H9 (cell line): ENCODE measurements around the gene ACTN1. TPM values are rescaled to one million over a fixed set of nuclear protein-coding genes. Genes with fewer than 3 reads are reported as not detected.
A peak's percentile ranks its signal among the peaks of the same experiment; 100 is the strongest.

Source experiments
- DNase-seq: peaks from one replicate; pipeline ENCODE4 v3.0.0-alpha.2; 2017
- H2AFZ ChIP-seq: one replicate; pipeline ENCODE4 v1.6.1; 2013; ENCODE audit warnings: mild to moderate bottlenecking, low read length, control low read depth, moderate library complexity
- H2AK5ac ChIP-seq: 2 replicates; pipeline ENCODE4 v1.6.1; 2013; ENCODE audit warnings: low read length, control low read depth, mixed read lengths; ENCODE audit not compliant: insufficient read length
- H2BK120ac ChIP-seq: one replicate; pipeline ENCODE4 v1.6.1; 2013; ENCODE audit warnings: low read depth, mild to moderate bottlenecking, low read length, control low read depth, inconsistent platforms; ENCODE audit not compliant: poor library complexity, severe bottlenecking
- H2BK12ac ChIP-seq: 2 replicates; pipeline ENCODE4 v1.6.1; 2013; ENCODE audit warnings: low read length, control low read depth, mixed read lengths, low read depth; ENCODE audit not compliant: insufficient read length
- H2BK15ac ChIP-seq: 2 replicates; pipeline ENCODE4 v1.6.1; 2013; ENCODE audit warnings: low read depth, low read length, control low read depth
- H2BK20ac ChIP-seq: one replicate; pipeline ENCODE4 v1.6.1; 2013; ENCODE audit warnings: low read depth, mild to moderate bottlenecking, low read length, control low read depth, inconsistent platforms; ENCODE audit not compliant: poor library complexity, severe bottlenecking
- H2BK5ac ChIP-seq: 2 replicates; pipeline ENCODE4 v1.6.1; 2013; ENCODE audit warnings: low read length, control low read depth, mixed read lengths; ENCODE audit not compliant: insufficient read length
- H3K14ac ChIP-seq: 2 replicates; pipeline ENCODE4 v1.6.1; 2013; ENCODE audit warnings: low read length, control low read depth; ENCODE audit not compliant: insufficient read depth
- H3K18ac ChIP-seq: 2 replicates; pipeline ENCODE4 v1.6.1; 2013; ENCODE audit warnings: low read depth, mild to moderate bottlenecking, mixed read lengths, low read length, control low read depth; ENCODE audit not compliant: insufficient read length
- H3K23ac ChIP-seq: 2 replicates; pipeline ENCODE4 v1.6.1; 2013; ENCODE audit warnings: low read length, control low read depth, mixed read lengths, low read depth; ENCODE audit not compliant: insufficient read length
- H3K23me2 ChIP-seq: 2 replicates; pipeline ENCODE4 v1.6.1; 2013; ENCODE audit warnings: low read depth, mild to moderate bottlenecking, mixed read lengths, low read length, control low read depth; ENCODE audit not compliant: insufficient read length, poor library complexity, severe bottlenecking
- H3K27ac ChIP-seq: 2 replicates; pipeline ENCODE4 v1.5.1; 2013; ENCODE audit warnings: low read length, control low read depth, mixed read lengths, low read depth; ENCODE audit not compliant: insufficient read length
- H3K27me3 ChIP-seq: 2 replicates; pipeline ENCODE4 v1.6.1; 2013; ENCODE audit warnings: low read length, control low read depth, inconsistent platforms; ENCODE audit not compliant: insufficient read depth
- H3K4ac ChIP-seq: 2 replicates; pipeline ENCODE4 v1.6.1; 2013; ENCODE audit warnings: low read depth, mild to moderate bottlenecking, control low read depth, inconsistent platforms, low read length, moderate library complexity
- H3K4me1 ChIP-seq: 2 replicates; pipeline ENCODE4 v1.6.1; 2013; ENCODE audit warnings: low read length, control low read depth, inconsistent platforms; ENCODE audit not compliant: insufficient read depth
- H3K4me2 ChIP-seq: 2 replicates; pipeline ENCODE4 v1.6.1; 2013; ENCODE audit warnings: low read length, control low read depth, mixed read lengths; ENCODE audit not compliant: insufficient read length, insufficient read depth
- H3K56ac ChIP-seq: 2 replicates; pipeline ENCODE4 v1.6.1; 2013; ENCODE audit warnings: low read depth, mild to moderate bottlenecking, mixed read lengths, low read length, control low read depth; ENCODE audit not compliant: insufficient read length
- H3K79me1 ChIP-seq: 2 replicates; pipeline ENCODE4 v1.6.1; 2013; ENCODE audit warnings: low read depth, mild to moderate bottlenecking, moderate library complexity, low read length, control low read depth, inconsistent platforms; ENCODE audit not compliant: insufficient read depth, poor library complexity, severe bottlenecking
- H3K79me2 ChIP-seq: 2 replicates; pipeline ENCODE4 v1.6.1; 2013; ENCODE audit warnings: low read length, control low read depth, inconsistent platforms; ENCODE audit not compliant: insufficient read depth
- H3K9ac ChIP-seq: 2 replicates; pipeline ENCODE4 v1.6.1; 2013; ENCODE audit warnings: low read length, control low read depth, mixed read lengths; ENCODE audit not compliant: insufficient read length; ENCODE audit errors: extremely low read depth
- H3K9me3 ChIP-seq: one replicate; pipeline ENCODE4 v1.6.1; 2013; ENCODE audit warnings: low read depth, low read length, inconsistent platforms; ENCODE audit not compliant: control insufficient read depth
- H3T11ph ChIP-seq: one replicate; pipeline ENCODE4 v1.6.1; 2013; ENCODE audit warnings: mild to moderate bottlenecking, low read length, control low read depth, inconsistent platforms
- H4K20me1 ChIP-seq: one replicate; pipeline ENCODE4 v1.6.1; 2013; ENCODE audit not compliant: control insufficient read depth, insufficient read length, insufficient read depth
- H4K5ac ChIP-seq: 2 replicates; pipeline ENCODE4 v1.6.1; 2013; ENCODE audit warnings: low read depth, mild to moderate bottlenecking, mixed read lengths, low read length, control low read depth; ENCODE audit not compliant: insufficient read length
- H4K8ac ChIP-seq: replicated peaks from 2 replicates; pipeline ENCODE4 v1.6.1; 2013; ENCODE audit warnings: low read length, control low read depth, mixed read lengths, low read depth; ENCODE audit not compliant: insufficient read length
- H4K91ac ChIP-seq: 2 replicates; pipeline ENCODE4 v1.6.1; 2013; ENCODE audit warnings: low read depth, mild to moderate bottlenecking, moderate library complexity, mixed read lengths, low read length, control low read depth; ENCODE audit not compliant: insufficient read length
- H3K27ac Mint-ChIP-seq, 3 experiments: 2 replicates in 2 of 3; 3 replicates in 1 of 3; pipeline ENCODE4 v1.8.0; 2020 to 2021; ENCODE audit warnings: mixed read lengths in 3 of 3, mild to moderate bottlenecking in 1 of 3, moderate library complexity in 1 of 3
- H3K27me3 Mint-ChIP-seq: 2 replicates; pipeline ENCODE4 v1.8.0; 2021; ENCODE audit warnings: low read depth, mild to moderate bottlenecking, moderate library complexity, mixed read lengths
- H3K36me3 Mint-ChIP-seq, 3 experiments: 2 replicates in 2 of 3; 3 replicates in 1 of 3; pipeline ENCODE4 v1.8.0; 2020 to 2021; ENCODE audit warnings: low read depth in 3 of 3, mixed read lengths in 3 of 3; ENCODE audit not compliant: insufficient read depth in 1 of 3
- H3K4me1 Mint-ChIP-seq, 2 experiments: 2 replicates each; pipeline ENCODE4 v1.8.0; 2020; ENCODE audit warnings: mixed read lengths in 2 of 2
- H3K4me3 Mint-ChIP-seq, 2 experiments: 2 replicates in 1 of 2; 3 replicates in 1 of 2; pipeline ENCODE4 v1.8.0; 2020 to 2021; ENCODE audit warnings: mild to moderate bottlenecking in 2 of 2, mixed read lengths in 2 of 2, moderate library complexity in 1 of 2
- H3K9me3 Mint-ChIP-seq, 2 experiments: 2 replicates in 1 of 2; 3 replicates in 1 of 2; pipeline ENCODE4 v1.8.0; 2020; ENCODE audit warnings: mild to moderate bottlenecking in 2 of 2, mixed read lengths in 2 of 2, moderate library complexity in 1 of 2
- CTCF ChIP-seq: fragments of 200-600 bp; sonication (generic); conservative IDR thresholded peaks from 3 replicates; pipeline ENCODE4 v1.8.0; 2021; ENCODE audit warnings: antibody characterized with exemption, mild to moderate bottlenecking
- WGBS: extraction: QIAGEN DNeasy Blood & Tissue Kit; methylation state at CpG from one replicate; pipeline ENCODE4 v1.1.7; 2013; ENCODE audit warnings: missing lambda C conversion rate, low lambda C conversion rate, mixed read lengths; ENCODE audit not compliant: insufficient read length; ENCODE audit errors: extremely low coverage; 5-methylcytosine and 5-hydroxymethylcytosine counted together
- total RNA-seq: library from RNA; stranded (reverse); gene quantifications from 2 replicates; pipeline ENCODE4 v1.2.1, GENCODE V29; 2021

Gene ACTN1
- total RNA-seq, 1 experiment from 2014 or later: 219 TPM

GRCh38 chr14:68951035-68951797, 27.9 kb downstream of the ACTN1 start:
- Mint-ChIP-seq H3K4me1 (peaks cover 67 to 68% of the 10 kb centered on the region in 2 experiments), H3K4me3 (no peak overlapping the region), H3K36me3 (peaks cover 2 to 32% (median 14%) of the 10 kb centered on the region in 3 experiments; a peak in 4 of 7 replicates), H3K27ac (peak overlapping the region; percentile 64 to 96 (median 83); a peak in 4 of 7 replicates), H3K9me3 (no peaks in the 10 kb centered on the region), H3K27me3 (no peaks in the 10 kb centered on the region)
- peaks cover 6% of the 10 kb centered on the region for H3K79me1 ChIP-seq
- H3K9me3 ChIP-seq: no peaks in the 10 kb centered on the region
- no peaks in the 10 kb centered on the region for H3K23me2 ChIP-seq
- no peak overlapping the region for H2BK5ac ChIP-seq
- no CpG with 5 or more reads among the region's 19 CpGs for WGBS
- H3K14ac ChIP-seq: no peak overlapping the region
- no peak overlapping the region for H2AK5ac ChIP-seq
- H2BK120ac ChIP-seq: no peak overlapping the region
- no peaks in the 10 kb centered on the region for H4K20me1 ChIP-seq
- no peak overlapping the region for H2BK20ac ChIP-seq
- no peak overlapping the region for H2BK12ac ChIP-seq
- H2BK15ac ChIP-seq: no peak overlapping the region
- no peaks in the 10 kb centered on the region for H3K27me3 ChIP-seq
- no peak for TF ChIP-seq CTCF
- H3K79me2 ChIP-seq: peaks cover 43% of the 10 kb centered on the region; the same call in 1 of the 2 replicates
- H4K5ac ChIP-seq: no peak overlapping the region
- no peak overlapping the region for H3K18ac ChIP-seq
- no peak overlapping the region for H3T11ph ChIP-seq
- no peak overlapping the region for H3K4me2 ChIP-seq
- no peak overlapping the region for H3K9ac ChIP-seq
- no peak overlapping the region for H4K8ac ChIP-seq
- H3K4me1 ChIP-seq: peaks cover 5% of the 10 kb centered on the region; the same call in 1 of the 2 replicates
- no peak overlapping the region for H2AFZ ChIP-seq
- no peak overlapping the region for H3K4ac ChIP-seq
- no peak overlapping the region for H3K56ac ChIP-seq
- no peak for DNase-seq
- no peak overlapping the region for H3K23ac ChIP-seq
- H4K91ac ChIP-seq: no peak overlapping the region
- H3K27ac ChIP-seq: no peak overlapping the region
